Measurements from ENCODE around the gene PRKAG3. TPM values are rescaled to one million over a fixed set of nuclear protein-coding genes. Genes with fewer than 3 reads are reported as not detected.

PRKAG3 gene
- total and polyA plus RNA-seq, 2 experiments from 2014 or later, result 0.17 TPM; not detected in 1

- Histone ChIP-seq H3K36me3 (peaks cover 31% of the 10 kb centered on the region), H3K4me1 (ENCODE audit: low read depth) (peaks cover 7% of the 10 kb centered on the region), H3K9me3 (ENCODE audit: low read depth) (no peaks in the 10 kb centered on the region), H3K4me3 (no peak overlapping the region), H3K27ac (no peak overlapping the region), H3K27me3 (no peaks in the 10 kb centered on the region)
- peak in 1 of 2 donors; percentile 67 for DNase-seq (ENCODE audit: low read depth in 1 of 2, low spot score in 1 of 2)
- no peak for TF ChIP-seq CTCF (IDR thresholded peaks at IDR 0.05; ENCODE audit: low read depth, low read length)
Observed at GRCh38 chr2:218811382-218811781, 20.2 kb downstream of the PRKAG3 start.

GRCh38 chr2:218810256-218810655 lies 21.3 kb downstream of the PRKAG3 start:
- no peak for TF ChIP-seq CTCF (IDR thresholded peaks at IDR 0.05; ENCODE audit: low read depth, low read length)
- Histone ChIP-seq H3K36me3 (peaks cover 25% of the 10 kb centered on the region), H3K27me3 (no peaks in the 10 kb centered on the region), H3K4me3 (no peak overlapping the region), H3K4me1 (ENCODE audit: low read depth) (peaks cover 15% of the 10 kb centered on the region), H3K27ac (no peak overlapping the region), H3K9me3 (ENCODE audit: low read depth) (no peaks in the 10 kb centered on the region)
- peak in 1 of 2 donors; percentile 31 for DNase-seq (ENCODE audit: low read depth in 1 of 2, low spot score in 1 of 2)

GRCh38 chr2:218809515-218809914 lies 22.1 kb downstream of the PRKAG3 start:
- H3K4me3 ChIP-seq, result no peak overlapping the region
- no peaks in the 10 kb centered on the region for H3K9me3 ChIP-seq (ENCODE audit: low read depth)
- H3K36me3 ChIP-seq, result peaks cover 22% of the 10 kb centered on the region
- no peaks in the 10 kb centered on the region for H3K27me3 ChIP-seq
- TF ChIP-seq CTCF (IDR thresholded peaks at IDR 0.05; ENCODE audit: low read depth, low read length), result no peak
- no peak for DNase-seq (ENCODE audit: low read depth in 1 of 2, low spot score in 1 of 2)
- H3K27ac ChIP-seq, result no peak overlapping the region
- peaks cover 18% of the 10 kb centered on the region for H3K4me1 ChIP-seq (ENCODE audit: low read depth)

GRCh38 chr2:218807626-218808025 lies 24.0 kb downstream of the PRKAG3 start:
- no peak for TF ChIP-seq CTCF (IDR thresholded peaks at IDR 0.05; ENCODE audit: low read depth, low read length)
- Histone ChIP-seq H3K36me3 (peaks cover 8% of the 10 kb centered on the region), H3K4me3 (no peak overlapping the region), H3K27ac (peak overlapping the region; percentile 38), H3K4me1 (ENCODE audit: low read depth) (peaks cover 20% of the 10 kb centered on the region), H3K27me3 (no peaks in the 10 kb centered on the region), H3K9me3 (ENCODE audit: low read depth) (no peaks in the 10 kb centered on the region)
- no peak for DNase-seq (ENCODE audit: low read depth in 1 of 2, low spot score in 1 of 2)

- DNase-seq (ENCODE audit: low read depth in 1 of 2, low spot score in 1 of 2), result peak in 1 of 2 donors; percentile 100
- Histone ChIP-seq H3K27me3 (no peaks in the 10 kb centered on the region), H3K4me1 (ENCODE audit: low read depth) (peaks cover 32% of the 10 kb centered on the region), H3K9me3 (ENCODE audit: low read depth) (no peaks in the 10 kb centered on the region), H3K27ac (peak overlapping the region; percentile 79), H3K36me3 (no peaks in the 10 kb centered on the region), H3K4me3 (no peak overlapping the region)
- no peak for TF ChIP-seq CTCF (IDR thresholded peaks at IDR 0.05; ENCODE audit: low read depth, low read length)
Observed at GRCh38 chr2:218806346-218806978, 25.1 kb downstream of the PRKAG3 start.
